GM23338 (cell line): Measurements from ENCODE around the gene NID2. TPM values are rescaled to one million over a fixed set of nuclear protein-coding genes. Genes with fewer than 3 reads are reported as not detected.

Experiments
- ATAC-seq: fragments of 200-7000 bp; cut with Tn5 transposase; 3 replicates; pipeline ENCODE4 v1.9.1; 2020
- DNase-seq: peaks from one replicate; pipeline ENCODE4 v3.0.0-alpha.2; 2015; ENCODE audit warnings: low spot score
- H2AFZ ChIP-seq: fragments of 200-600 bp; sonication (generic); 2 replicates; pipeline ENCODE4 v1.8.0; 2016; ENCODE audit warnings: antibody characterized with exemption, mild to moderate bottlenecking, moderate library complexity
- H3F3A ChIP-seq: fragments of 200-600 bp; sonication (generic); replicated peaks from 2 replicates; pipeline ENCODE4 v1.8.0; 2017; ENCODE audit warnings: antibody characterized with exemption, mixed run types, low read depth
- H3K27ac ChIP-seq: fragments of 200-600 bp; sonication (generic); 2 replicates; pipeline ENCODE4 v1.6.1; 2016; ENCODE audit warnings: low read depth
- H3K27me3 ChIP-seq: fragments of 200-600 bp; sonication (generic); 2 replicates; pipeline ENCODE4 v1.8.0; 2016; ENCODE audit warnings: mild to moderate bottlenecking, mixed run types, moderate library complexity; ENCODE audit not compliant: insufficient read depth
- H3K36me3 ChIP-seq: fragments of 200-600 bp; sonication (generic); 2 replicates; pipeline ENCODE4 v1.8.0; 2016; ENCODE audit warnings: mild to moderate bottlenecking; ENCODE audit not compliant: insufficient read depth
- H3K4me1 ChIP-seq: fragments of 200-600 bp; sonication (generic); 2 replicates; pipeline ENCODE4 v1.8.0; 2016; ENCODE audit warnings: mild to moderate bottlenecking, moderate library complexity; ENCODE audit not compliant: insufficient read depth
- H3K4me2 ChIP-seq: fragments of 200-600 bp; sonication (generic); 2 replicates; pipeline ENCODE4 v1.7.1; 2017; ENCODE audit warnings: mixed run types
- H3K4me3 ChIP-seq: fragments of 200-600 bp; sonication (generic); 2 replicates; pipeline ENCODE4 v1.6.1; 2016; ENCODE audit warnings: mixed run types
- H3K79me2 ChIP-seq: fragments of 200-600 bp; sonication (generic); replicated peaks from 2 replicates; pipeline ENCODE4 v1.8.0; 2017; ENCODE audit warnings: mild to moderate bottlenecking; ENCODE audit not compliant: insufficient read depth
- H3K9me2 ChIP-seq: fragments of 200-600 bp; sonication (generic); 2 replicates; pipeline ENCODE4 v1.8.0; 2017; ENCODE audit not compliant: insufficient read depth
- H4K20me1 ChIP-seq: fragments of 200-600 bp; sonication (generic); replicated peaks from 2 replicates; pipeline ENCODE4 v1.8.0; 2017; ENCODE audit warnings: mild to moderate bottlenecking; ENCODE audit not compliant: insufficient read depth
- H3K27ac Mint-ChIP-seq: 2 replicates; pipeline ENCODE4 v1.8.0; 2020; ENCODE audit warnings: inconsistent platforms, mild to moderate bottlenecking, moderate library complexity, mixed read lengths
- H3K27me3 Mint-ChIP-seq: 3 replicates; pipeline ENCODE4 v1.8.0; 2022; ENCODE audit warnings: low read depth, mild to moderate bottlenecking, moderate library complexity, mixed read lengths, inconsistent platforms; ENCODE audit not compliant: insufficient read depth, poor library complexity
- H3K36me3 Mint-ChIP-seq: 3 replicates; pipeline ENCODE4 v1.8.0; 2021; ENCODE audit warnings: low read depth, mild to moderate bottlenecking, inconsistent platforms, moderate library complexity, mixed read lengths
- H3K4me1 Mint-ChIP-seq: 3 replicates; pipeline ENCODE4 v1.8.0; 2020; ENCODE audit warnings: mild to moderate bottlenecking, inconsistent platforms, mixed read lengths
- H3K4me3 Mint-ChIP-seq: 3 replicates; pipeline ENCODE4 v1.8.0; 2021; ENCODE audit warnings: moderate library complexity, mild to moderate bottlenecking, inconsistent platforms, mixed read lengths
- H3K9me3 Mint-ChIP-seq: 3 replicates; pipeline ENCODE4 v1.8.0; 2020; ENCODE audit warnings: moderate library complexity, mild to moderate bottlenecking, inconsistent platforms, mixed read lengths
- polyA plus RNA-seq: library from polyadenylated mRNA; unstranded; fragments of >200 nt; fragmentation: Nextera tagmentation; extraction: Ambion mirVana; gene quantifications from 2 replicates; pipeline ENCODE4 v1.2.1, GENCODE V29; 2016
- total RNA-seq: library from RNA; depleted of rRNA; stranded (reverse); fragments of >200 nt; shearing (Covaris generic); gene quantifications from 2 replicates; pipeline ENCODE4 v1.2.3, GENCODE V29; 2014
- TF ChIP-seq, protein P1 (sequence below): fragments of 250-450 bp; sonication (Bioruptor Pico); IDR thresholded peaks from 2 replicates; pipeline ENCODE4 v1.5.0; 2020; ENCODE audit warnings: mild to moderate bottlenecking, moderate library complexity
- TF ChIP-seq, protein P2 (sequence below), 2 experiments: fragments of 200-600 bp in 1 of 2; sonication (generic) in 1 of 2; conservative IDR thresholded peaks; 2 replicates each; pipeline versions ENCODE4 v1.5.1 to v1.6.1; 2016 to 2017; ENCODE audit warnings: antibody characterized with exemption in 2 of 2, low read depth in 2 of 2, mild to moderate bottlenecking in 2 of 2, moderate library complexity in 1 of 2
- TF ChIP-seq, protein P3 (sequence below): IDR thresholded peaks from one replicate; pipeline ENCODE4 v1.6.1; 2018; ENCODE audit warnings: antibody characterized with exemption; ENCODE audit not compliant: unreplicated experiment

NID2 gene
- total and polyA plus RNA-seq, 2 experiments from 2014 or later: 4.3 to 10.4 TPM

DNA sequence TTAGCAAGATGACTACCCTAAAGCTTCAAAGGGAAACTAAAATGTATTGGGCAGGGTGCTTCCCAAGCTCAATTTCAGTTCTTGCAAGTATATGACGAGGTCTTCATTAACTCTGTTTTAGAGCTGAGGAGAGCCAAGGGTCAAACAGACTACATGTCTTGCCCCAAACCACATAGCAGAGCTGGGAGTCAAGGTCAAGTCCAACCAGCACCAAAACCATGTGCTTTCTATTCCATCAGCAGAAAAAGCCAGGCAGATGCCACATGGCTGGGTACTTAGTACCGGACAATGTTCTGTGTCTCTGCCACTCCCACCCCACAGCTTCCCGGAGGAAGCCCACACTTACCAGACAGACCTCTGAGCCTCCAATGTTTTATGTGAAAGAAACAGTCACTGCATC, 17.6 kb downstream of the NID2 start (continued):
- TF ChIP-seq, protein P1, sequence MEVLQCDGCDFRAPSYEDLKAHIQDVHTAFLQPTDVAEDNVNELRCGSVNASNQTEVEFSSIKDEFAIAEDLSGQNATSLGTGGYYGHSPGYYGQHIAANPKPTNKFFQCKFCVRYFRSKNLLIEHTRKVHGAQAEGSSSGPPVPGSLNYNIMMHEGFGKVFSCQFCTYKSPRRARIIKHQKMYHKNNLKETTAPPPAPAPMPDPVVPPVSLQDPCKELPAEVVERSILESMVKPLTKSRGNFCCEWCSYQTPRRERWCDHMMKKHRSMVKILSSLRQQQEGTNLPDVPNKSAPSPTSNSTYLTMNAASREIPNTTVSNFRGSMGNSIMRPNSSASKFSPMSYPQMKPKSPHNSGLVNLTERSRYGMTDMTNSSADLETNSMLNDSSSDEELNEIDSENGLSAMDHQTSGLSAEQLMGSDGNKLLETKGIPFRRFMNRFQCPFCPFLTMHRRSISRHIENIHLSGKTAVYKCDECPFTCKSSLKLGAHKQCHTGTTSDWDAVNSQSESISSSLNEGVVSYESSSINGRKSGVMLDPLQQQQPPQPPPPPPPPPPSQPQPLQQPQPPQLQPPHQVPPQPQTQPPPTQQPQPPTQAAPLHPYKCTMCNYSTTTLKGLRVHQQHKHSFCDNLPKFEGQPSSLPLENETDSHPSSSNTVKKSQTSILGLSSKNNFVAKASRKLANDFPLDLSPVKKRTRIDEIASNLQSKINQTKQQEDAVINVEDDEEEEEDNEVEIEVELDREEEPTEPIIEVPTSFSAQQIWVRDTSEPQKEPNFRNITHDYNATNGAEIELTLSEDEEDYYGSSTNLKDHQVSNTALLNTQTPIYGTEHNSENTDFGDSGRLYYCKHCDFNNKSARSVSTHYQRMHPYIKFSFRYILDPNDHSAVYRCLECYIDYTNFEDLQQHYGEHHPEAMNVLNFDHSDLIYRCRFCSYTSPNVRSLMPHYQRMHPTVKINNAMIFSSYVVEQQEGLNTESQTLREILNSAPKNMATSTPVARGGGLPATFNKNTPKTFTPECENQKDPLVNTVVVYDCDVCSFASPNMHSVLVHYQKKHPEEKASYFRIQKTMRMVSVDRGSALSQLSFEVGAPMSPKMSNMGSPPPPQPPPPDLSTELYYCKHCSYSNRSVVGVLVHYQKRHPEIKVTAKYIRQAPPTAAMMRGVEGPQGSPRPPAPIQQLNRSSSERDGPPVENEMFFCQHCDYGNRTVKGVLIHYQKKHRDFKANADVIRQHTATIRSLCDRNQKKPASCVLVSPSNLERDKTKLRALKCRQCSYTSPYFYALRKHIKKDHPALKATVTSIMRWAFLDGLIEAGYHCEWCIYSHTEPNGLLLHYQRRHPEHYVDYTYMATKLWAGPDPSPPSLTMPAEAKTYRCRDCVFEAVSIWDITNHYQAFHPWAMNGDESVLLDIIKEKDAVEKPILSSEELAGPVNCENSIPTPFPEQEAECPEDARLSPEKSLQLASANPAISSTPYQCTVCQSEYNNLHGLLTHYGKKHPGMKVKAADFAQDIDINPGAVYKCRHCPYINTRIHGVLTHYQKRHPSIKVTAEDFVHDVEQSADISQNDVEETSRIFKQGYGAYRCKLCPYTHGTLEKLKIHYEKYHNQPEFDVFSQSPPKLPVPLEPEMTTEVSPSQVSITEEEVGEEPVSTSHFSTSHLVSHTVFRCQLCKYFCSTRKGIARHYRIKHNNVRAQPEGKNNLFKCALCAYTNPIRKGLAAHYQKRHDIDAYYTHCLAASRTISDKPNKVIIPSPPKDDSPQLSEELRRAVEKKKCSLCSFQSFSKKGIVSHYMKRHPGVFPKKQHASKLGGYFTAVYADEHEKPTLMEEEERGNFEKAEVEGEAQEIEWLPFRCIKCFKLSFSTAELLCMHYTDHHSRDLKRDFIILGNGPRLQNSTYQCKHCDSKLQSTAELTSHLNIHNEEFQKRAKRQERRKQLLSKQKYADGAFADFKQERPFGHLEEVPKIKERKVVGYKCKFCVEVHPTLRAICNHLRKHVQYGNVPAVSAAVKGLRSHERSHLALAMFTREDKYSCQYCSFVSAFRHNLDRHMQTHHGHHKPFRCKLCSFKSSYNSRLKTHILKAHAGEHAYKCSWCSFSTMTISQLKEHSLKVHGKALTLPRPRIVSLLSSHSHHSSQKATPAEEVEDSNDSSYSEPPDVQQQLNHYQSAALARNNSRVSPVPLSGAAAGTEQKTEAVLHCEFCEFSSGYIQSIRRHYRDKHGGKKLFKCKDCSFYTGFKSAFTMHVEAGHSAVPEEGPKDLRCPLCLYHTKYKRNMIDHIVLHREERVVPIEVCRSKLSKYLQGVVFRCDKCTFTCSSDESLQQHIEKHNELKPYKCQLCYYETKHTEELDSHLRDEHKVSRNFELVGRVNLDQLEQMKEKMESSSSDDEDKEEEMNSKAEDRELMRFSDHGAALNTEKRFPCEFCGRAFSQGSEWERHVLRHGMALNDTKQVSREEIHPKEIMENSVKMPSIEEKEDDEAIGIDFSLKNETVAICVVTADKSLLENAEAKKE (CRISPR knock-in tag): no peak

DNA sequence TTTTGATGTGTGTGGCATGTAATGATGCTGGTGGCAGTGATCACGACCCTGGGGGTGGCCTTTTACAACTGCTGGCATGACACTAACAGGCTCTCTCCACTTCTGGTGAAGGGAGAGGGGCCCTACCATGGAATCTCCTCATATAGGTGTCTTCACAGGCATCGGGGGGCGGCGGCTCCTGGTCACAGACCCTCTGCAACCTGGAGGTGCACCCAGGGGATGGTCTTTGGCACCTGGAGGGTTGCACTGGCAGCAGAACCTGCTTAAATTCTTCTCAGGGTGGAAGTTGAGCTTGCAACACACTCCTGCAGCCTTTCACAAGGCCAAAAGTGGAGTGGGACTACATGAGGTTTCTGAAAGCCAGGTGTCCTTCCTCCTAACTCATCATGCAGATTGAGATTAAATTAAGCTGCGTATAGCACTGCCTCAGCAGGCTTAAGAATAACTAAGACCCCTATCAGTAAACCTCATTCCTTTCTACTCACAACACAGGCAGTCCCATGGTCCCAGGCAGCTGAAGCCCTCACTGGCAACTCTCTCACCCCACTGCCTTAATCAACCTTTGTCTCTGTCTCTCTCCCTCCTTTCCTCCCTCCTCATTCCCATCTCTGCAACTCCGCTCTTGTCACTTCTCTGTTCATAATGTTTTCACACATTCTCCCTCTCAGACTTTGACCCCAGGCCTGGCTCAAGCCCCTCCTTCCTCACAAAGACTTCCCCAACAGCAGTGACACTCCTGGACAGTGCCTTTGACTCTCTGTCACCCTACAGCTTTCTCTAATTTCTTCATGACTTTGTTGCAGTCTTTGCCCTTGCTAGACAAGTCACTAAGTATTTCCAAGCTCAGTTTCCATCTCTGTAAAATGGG, 18.9 kb downstream of the NID2 start:
- H3K4me1 ChIP-seq: no peaks in the 10 kb centered on the region
- H3K4me1 Mint-ChIP-seq: peaks cover 17% of the 10 kb centered on the region
- H3K36me3 Mint-ChIP-seq: no peaks in the 10 kb centered on the region
- H3F3A ChIP-seq: no peaks in the 10 kb centered on the region
- H3K4me2 ChIP-seq: no peak overlapping the region
- H3K27ac ChIP-seq: no peak overlapping the region
- H3K4me3 Mint-ChIP-seq: no peak overlapping the region
- no peaks in the 10 kb centered on the region for H3K9me2 ChIP-seq
- H3K27me3 ChIP-seq: no peaks in the 10 kb centered on the region
- H3K9me3 Mint-ChIP-seq: no peaks in the 10 kb centered on the region
- H3K27me3 Mint-ChIP-seq: peaks cover 5% of the 10 kb centered on the region
- H2AFZ ChIP-seq: no peak overlapping the region
- H3K27ac Mint-ChIP-seq: no peak overlapping the region
- H4K20me1 ChIP-seq: no peaks in the 10 kb centered on the region
- no peak overlapping the region for H3K4me3 ChIP-seq
- DNase-seq (no peak), ATAC-seq (no peak)
- no peaks in the 10 kb centered on the region for H3K36me3 ChIP-seq
- no peaks in the 10 kb centered on the region for H3K79me2 ChIP-seq
- TF ChIP-seq, protein P2, sequence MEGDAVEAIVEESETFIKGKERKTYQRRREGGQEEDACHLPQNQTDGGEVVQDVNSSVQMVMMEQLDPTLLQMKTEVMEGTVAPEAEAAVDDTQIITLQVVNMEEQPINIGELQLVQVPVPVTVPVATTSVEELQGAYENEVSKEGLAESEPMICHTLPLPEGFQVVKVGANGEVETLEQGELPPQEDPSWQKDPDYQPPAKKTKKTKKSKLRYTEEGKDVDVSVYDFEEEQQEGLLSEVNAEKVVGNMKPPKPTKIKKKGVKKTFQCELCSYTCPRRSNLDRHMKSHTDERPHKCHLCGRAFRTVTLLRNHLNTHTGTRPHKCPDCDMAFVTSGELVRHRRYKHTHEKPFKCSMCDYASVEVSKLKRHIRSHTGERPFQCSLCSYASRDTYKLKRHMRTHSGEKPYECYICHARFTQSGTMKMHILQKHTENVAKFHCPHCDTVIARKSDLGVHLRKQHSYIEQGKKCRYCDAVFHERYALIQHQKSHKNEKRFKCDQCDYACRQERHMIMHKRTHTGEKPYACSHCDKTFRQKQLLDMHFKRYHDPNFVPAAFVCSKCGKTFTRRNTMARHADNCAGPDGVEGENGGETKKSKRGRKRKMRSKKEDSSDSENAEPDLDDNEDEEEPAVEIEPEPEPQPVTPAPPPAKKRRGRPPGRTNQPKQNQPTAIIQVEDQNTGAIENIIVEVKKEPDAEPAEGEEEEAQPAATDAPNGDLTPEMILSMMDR (conservative IDR thresholded peaks at IDR 0.05; ENCODE audit: low read depth in 2 of 2): no peak
- TF ChIP-seq, protein P3, sequence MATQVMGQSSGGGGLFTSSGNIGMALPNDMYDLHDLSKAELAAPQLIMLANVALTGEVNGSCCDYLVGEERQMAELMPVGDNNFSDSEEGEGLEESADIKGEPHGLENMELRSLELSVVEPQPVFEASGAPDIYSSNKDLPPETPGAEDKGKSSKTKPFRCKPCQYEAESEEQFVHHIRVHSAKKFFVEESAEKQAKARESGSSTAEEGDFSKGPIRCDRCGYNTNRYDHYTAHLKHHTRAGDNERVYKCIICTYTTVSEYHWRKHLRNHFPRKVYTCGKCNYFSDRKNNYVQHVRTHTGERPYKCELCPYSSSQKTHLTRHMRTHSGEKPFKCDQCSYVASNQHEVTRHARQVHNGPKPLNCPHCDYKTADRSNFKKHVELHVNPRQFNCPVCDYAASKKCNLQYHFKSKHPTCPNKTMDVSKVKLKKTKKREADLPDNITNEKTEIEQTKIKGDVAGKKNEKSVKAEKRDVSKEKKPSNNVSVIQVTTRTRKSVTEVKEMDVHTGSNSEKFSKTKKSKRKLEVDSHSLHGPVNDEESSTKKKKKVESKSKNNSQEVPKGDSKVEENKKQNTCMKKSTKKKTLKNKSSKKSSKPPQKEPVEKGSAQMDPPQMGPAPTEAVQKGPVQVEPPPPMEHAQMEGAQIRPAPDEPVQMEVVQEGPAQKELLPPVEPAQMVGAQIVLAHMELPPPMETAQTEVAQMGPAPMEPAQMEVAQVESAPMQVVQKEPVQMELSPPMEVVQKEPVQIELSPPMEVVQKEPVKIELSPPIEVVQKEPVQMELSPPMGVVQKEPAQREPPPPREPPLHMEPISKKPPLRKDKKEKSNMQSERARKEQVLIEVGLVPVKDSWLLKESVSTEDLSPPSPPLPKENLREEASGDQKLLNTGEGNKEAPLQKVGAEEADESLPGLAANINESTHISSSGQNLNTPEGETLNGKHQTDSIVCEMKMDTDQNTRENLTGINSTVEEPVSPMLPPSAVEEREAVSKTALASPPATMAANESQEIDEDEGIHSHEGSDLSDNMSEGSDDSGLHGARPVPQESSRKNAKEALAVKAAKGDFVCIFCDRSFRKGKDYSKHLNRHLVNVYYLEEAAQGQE: no peak
